Peyer's patch (tissue), 4 donors: Measurements from ENCODE around the gene IL1RAPL1. TPM values are rescaled to one million over a fixed set of nuclear protein-coding genes. Genes with fewer than 3 reads are reported as not detected.

Source experiments
- DNase-seq, 3 donors: peaks; one replicate each; pipeline ENCODE4 v3.0.0-alpha.2; 2017 to 2019
- H3K27ac ChIP-seq, 4 donors: fragments of 200-600 bp; sonication (generic); one replicate each; pipeline ENCODE4 v1.5.1; 2016 to 2019
- H3K27me3 ChIP-seq, 2 donors: fragments of 200-600 bp; sonication (generic); one replicate each; pipeline ENCODE4 v1.5.1; 2019
- H3K36me3 ChIP-seq, 3 donors: fragments of 200-600 bp; sonication (generic); one replicate each; pipeline ENCODE4 v1.5.1; 2016 to 2019
- H3K4me1 ChIP-seq, 4 donors: fragments of 200-600 bp; sonication (generic); one replicate each; pipeline ENCODE4 v1.5.1; 2016 to 2019
- H3K4me3 ChIP-seq, 4 donors: fragments of 200-600 bp; sonication (generic); 1 replicate in 3 of 4; 2 replicates in 1 of 4; pipeline ENCODE4 v1.5.1; 2016 to 2019; ENCODE audit warnings: mild to moderate bottlenecking in 1 of 4
- H3K9me3 ChIP-seq, 4 donors: fragments of 200-600 bp; sonication (generic); one replicate each; pipeline ENCODE4 v1.5.1; 2016 to 2019; ENCODE audit warnings: mild to moderate bottlenecking in 1 of 4
- CTCF ChIP-seq, 6 experiments: fragments of 450-650 bp in 4 of 6; fragments of 200-600 bp in 2 of 6; sonication (generic) in 1 of 6; IDR thresholded peaks; one replicate each; pipeline ENCODE4 v1.5.1; 2017 to 2019; ENCODE audit warnings: antibody characterized with exemption in 6 of 6, mild to moderate bottlenecking in 3 of 6, moderate library complexity in 1 of 6
- POLR2A ChIP-seq, 2 donors: fragments of 450-650 bp; IDR thresholded peaks; one replicate each; pipeline ENCODE4 v1.5.1; 2017; ENCODE audit warnings: antibody characterized with exemption in 2 of 2, mild to moderate bottlenecking in 2 of 2, moderate library complexity in 2 of 2
- total RNA-seq, 4 donors: library from RNA; depleted of rRNA; stranded (reverse); fragments of >200 nt; gene quantifications; one replicate each; pipeline ENCODE4 v1.1.0, GENCODE V29; 2016

Gene IL1RAPL1
- total RNA-seq, 4 donors from 2014 or later: not detected

GRCh38 chrX:29798469-29798868, 1211.2 kb downstream of the IL1RAPL1 start:
- no peaks in the 10 kb centered on the region for H3K4me1 ChIP-seq
- no peaks in the 10 kb centered on the region for H3K36me3 ChIP-seq
- H3K4me3 ChIP-seq: no peak overlapping the region
- H3K9me3 ChIP-seq: no peaks in the 10 kb centered on the region
- TF ChIP-seq CTCF (IDR thresholded peaks at IDR 0.05): no peak
- TF ChIP-seq POLR2A (IDR thresholded peaks at IDR 0.05): no peak
- H3K27ac ChIP-seq: no peak overlapping the region
- H3K27me3 ChIP-seq: no peaks in the 10 kb centered on the region
- no peak for DNase-seq

GRCh38 chrX:29813174-29813573, 1225.9 kb downstream of the IL1RAPL1 start:
- H3K4me1 ChIP-seq: no peaks in the 10 kb centered on the region
- H3K27me3 ChIP-seq: no peaks in the 10 kb centered on the region
- no peak overlapping the region for H3K27ac ChIP-seq
- no peaks in the 10 kb centered on the region for H3K36me3 ChIP-seq
- H3K9me3 ChIP-seq: no peaks in the 10 kb centered on the region
- TF ChIP-seq POLR2A (IDR thresholded peaks at IDR 0.05) (no peak), CTCF (IDR thresholded peaks at IDR 0.05) (no peak)
- no peak overlapping the region for H3K4me3 ChIP-seq
- no peak for DNase-seq

- Histone ChIP-seq H3K4me1 (no peaks in the 10 kb centered on the region), H3K27ac (no peak overlapping the region), H3K4me3 (no peak overlapping the region), H3K9me3 (no peaks in the 10 kb centered on the region), H3K27me3 (no peaks in the 10 kb centered on the region), H3K36me3 (no peaks in the 10 kb centered on the region)
- no peak for DNase-seq
- TF ChIP-seq POLR2A (IDR thresholded peaks at IDR 0.05) (no peak), CTCF (IDR thresholded peaks at IDR 0.05) (no peak)
Measured at GRCh38 chrX:29824176-29824906, 1237.1 kb downstream of the IL1RAPL1 start.

- Histone ChIP-seq H3K27ac (no peak overlapping the region), H3K4me1 (no peaks in the 10 kb centered on the region), H3K27me3 (no peaks in the 10 kb centered on the region), H3K4me3 (no peak overlapping the region), H3K9me3 (no peaks in the 10 kb centered on the region), H3K36me3 (no peaks in the 10 kb centered on the region)
- TF ChIP-seq CTCF (IDR thresholded peaks at IDR 0.05) (no peak), POLR2A (IDR thresholded peaks at IDR 0.05) (no peak)
- DNase-seq: no peak
Measured at GRCh38 chrX:29826742-29827141, 1239.5 kb downstream of the IL1RAPL1 start.

GRCh38 chrX:29834311-29834710, 1247.1 kb downstream of the IL1RAPL1 start:
- DNase-seq: no peak
- H3K36me3 ChIP-seq: no peaks in the 10 kb centered on the region
- no peak overlapping the region for H3K27ac ChIP-seq
- H3K4me3 ChIP-seq: no peak overlapping the region
- H3K9me3 ChIP-seq: no peaks in the 10 kb centered on the region
- no peaks in the 10 kb centered on the region for H3K27me3 ChIP-seq
- H3K4me1 ChIP-seq: no peaks in the 10 kb centered on the region
- TF ChIP-seq CTCF (IDR thresholded peaks at IDR 0.05): no peak
- TF ChIP-seq POLR2A (IDR thresholded peaks at IDR 0.05): no peak
